Adrenal gland (tissue), 5 donors: ENCODE data around the gene STIL.

Source experiments
- CTCF ChIP-seq, 6 experiments: fragments of 450-650 bp in 4 of 6; fragments of 200-600 bp in 2 of 6; sonication (generic) in 1 of 6; IDR thresholded peaks; 1 replicate in 5 of 6; 2 replicates in 1 of 6; pipeline versions ENCODE4 v1.5.1 to v1.8.0; 2016 to 2021; ENCODE audit warnings: antibody characterized with exemption in 6 of 6, mild to moderate bottlenecking in 2 of 6, moderate library complexity in 1 of 6
- POLR2A ChIP-seq, 2 donors: fragments of 450-650 bp; IDR thresholded peaks; one replicate each; pipeline ENCODE4 v1.6.1; 2017; ENCODE audit warnings: antibody characterized with exemption in 2 of 2, mild to moderate bottlenecking in 2 of 2, moderate library complexity in 1 of 2
- donor health status: DM: no; HTN: no; CAD: no.

GRCh38 chr1:47213230-47213963 lies 100.5 kb downstream of the STIL start:
- TF ChIP-seq CTCF (IDR thresholded peaks at IDR 0.05) (no peak), POLR2A (IDR thresholded peaks at IDR 0.05) (no peak)
